SHP77 treated with DMSO at 0.1 percent for 48 hours (cell line): ENCODE measurements around the gene OCRL.
"Not testable (repeated sequence)": the region's sequence is repeated elsewhere in the genome, so short reads cannot be mapped to it uniquely, and the experiment has no call there.

Experiments used
- DNase-seq: peaks from one replicate; lab custom pipeline; 2025; lab: John Stamatoyannopoulos, UW

The OCRL gene

DNA sequence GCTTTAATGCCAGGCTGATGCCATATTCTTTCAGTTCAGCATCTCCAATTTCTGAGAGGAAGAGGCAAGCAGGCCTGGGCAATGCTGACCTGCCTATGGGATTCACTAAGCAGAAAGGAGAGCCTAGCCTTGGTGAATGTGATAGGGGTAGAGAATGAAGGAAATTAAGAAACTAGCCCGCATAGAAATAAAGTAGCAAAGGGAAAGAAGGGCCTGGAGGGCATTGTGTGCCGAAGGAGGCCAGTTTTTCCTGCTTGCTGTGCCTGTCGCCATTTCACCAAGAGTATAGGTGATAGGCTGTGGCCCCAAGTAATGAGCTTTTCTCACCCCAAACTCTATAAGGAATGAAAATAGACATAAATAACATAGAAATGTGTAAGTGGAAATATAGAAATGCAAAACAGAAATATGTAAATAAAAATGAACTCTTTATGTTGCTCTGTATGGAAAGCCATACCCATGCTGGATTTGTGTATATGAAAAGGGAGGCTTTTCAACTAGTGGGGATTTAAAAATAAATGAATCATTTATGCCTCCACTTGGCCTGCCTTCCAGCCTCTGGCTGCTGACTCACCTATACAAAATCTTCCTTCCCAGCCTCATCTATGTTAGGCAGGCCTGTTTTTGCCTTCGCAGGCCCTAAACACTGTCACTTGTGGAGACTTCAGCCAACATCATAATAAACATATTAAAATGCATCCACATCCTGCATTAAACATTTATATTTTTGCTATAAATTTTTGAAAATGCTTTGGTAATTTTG lies 5.1 kb upstream of the OCRL start:
- no peak for DNase-seq

DNA sequence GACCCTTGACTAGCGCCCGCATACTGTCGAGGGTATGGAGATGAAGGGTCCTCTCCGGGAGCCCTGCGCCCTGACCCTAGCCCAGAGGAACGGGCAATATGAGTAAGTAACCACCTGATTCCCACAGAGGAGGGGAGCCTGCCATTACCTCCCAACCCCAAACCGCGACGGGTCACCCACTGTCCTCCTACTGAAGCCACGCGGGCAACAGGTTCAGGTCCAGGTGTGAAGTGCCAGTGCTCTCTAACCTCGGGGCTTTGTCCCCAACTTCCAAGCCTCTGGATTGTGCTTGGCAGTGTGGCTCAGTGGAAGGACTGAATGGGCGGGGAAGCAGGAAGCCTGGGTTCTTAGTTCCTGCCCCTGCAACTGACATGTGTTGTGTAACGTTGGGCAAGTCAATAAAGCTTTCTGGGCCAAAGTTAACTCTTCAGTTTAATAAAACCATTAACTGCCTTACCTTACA lies 694 bp downstream of the OCRL start:
- DNase-seq, result no peak

DNA sequence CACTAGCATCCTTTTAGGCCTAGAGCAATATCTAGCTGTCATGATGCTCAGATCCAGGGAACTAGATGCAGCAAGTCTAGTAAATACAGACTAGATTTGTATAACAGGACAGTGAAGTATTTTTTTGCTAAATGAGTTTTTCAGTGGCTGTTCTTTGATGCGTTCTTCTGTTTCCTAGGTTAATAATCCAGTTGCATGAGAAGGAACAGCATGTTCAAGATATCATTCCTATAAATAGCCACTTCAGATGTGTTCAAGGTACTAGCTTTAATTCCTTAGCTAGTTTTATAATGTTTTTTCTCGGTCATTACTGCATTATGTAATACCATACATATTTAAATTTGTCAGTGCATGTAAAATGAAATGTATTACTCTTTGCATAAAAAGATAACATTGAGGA lies 4.7 kb downstream of the OCRL start:
- no peak for DNase-seq

DNA sequence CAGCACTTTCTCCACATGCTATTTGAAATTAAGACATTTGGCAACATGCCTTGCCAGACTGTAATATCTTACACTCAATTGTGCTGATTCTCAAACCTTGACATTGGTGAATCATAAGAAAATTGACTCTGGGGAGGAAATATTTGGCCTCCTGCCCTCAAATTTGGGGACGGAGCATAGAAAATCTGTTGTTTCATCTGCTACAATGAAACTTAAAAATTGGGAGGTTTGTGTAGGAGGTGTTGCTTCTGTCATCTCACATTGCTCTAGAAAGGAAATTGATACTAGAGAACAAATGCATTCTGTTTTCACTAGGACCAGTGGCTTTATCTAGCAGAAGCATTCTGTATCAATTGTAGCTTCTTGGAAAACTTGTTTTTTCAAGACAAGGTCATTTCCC lies 5.3 kb downstream of the OCRL start:
- DNase-seq, result no peak

DNA sequence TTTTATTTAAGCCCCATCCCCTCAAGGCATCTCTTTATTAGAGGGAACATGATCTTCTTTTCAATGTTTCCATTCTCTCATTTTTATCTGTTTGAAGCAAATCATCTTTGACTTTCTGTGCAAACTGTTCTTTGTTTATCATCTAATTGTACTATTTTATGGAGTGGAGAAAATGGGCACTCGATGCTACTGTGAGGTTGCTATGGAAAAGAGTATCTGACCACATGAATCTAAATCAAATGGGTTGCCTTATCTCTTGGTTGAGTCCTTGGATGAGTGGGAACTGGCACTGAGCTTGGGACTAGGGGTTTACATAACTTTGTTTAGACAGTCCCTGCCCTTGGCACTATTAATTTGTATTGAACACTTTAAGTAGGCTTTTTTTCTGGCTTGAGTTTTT lies 9.1 kb downstream of the OCRL start:
- no peak for DNase-seq

DNA sequence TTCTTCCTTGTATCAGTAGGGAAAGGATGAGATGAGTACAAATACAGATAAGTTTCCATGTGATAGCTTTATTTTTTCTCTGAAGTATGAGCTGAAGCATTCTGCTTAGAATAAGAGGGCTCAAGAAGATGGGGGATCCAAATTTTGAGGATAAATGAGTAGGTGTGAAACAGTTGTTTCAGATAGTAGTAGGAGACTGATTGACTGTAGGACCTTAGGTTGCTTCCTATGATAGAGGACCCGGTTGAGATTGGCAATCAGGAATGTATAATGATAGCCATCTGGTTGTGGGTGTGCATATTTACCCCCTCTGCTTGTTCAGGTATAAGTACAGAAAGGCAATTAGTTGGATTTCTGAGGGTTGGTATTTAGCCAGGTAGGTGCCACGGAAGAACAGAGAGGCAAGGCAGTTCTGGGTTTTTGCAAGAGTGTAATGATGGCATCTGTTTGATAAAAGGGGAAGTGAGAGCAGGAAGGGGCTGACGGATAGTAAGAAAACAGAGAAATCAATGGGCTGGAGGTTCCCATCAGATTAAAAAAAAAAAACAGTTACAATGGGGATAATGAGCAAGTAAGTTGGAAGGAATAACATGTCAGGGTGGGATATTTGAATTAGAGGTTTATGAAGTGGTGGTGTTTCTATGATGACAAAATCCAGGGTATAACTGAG lies 13.7 kb downstream of the OCRL start:
- no peak for DNase-seq

DNA sequence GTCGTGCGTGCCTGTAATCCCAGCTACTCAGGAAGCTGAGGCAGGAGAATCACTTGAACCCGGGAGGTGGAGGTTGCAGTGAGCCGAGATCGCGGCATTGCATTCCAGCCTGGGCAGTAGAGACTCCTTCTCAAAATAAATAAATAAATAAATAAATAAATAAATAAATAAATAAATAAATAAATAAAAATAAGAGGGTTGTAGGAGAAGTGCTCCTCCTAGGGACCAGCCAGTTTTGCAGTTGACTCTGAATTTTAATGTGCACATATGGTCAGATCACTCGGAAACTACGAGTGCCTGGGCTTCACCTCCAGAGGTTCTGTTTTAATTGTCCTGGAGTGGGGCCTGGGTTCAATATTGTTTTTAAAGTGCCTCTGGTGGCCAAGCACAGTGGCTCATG lies 14.8 kb downstream of the OCRL start:
- not testable (repeated sequence) for DNase-seq

DNA sequence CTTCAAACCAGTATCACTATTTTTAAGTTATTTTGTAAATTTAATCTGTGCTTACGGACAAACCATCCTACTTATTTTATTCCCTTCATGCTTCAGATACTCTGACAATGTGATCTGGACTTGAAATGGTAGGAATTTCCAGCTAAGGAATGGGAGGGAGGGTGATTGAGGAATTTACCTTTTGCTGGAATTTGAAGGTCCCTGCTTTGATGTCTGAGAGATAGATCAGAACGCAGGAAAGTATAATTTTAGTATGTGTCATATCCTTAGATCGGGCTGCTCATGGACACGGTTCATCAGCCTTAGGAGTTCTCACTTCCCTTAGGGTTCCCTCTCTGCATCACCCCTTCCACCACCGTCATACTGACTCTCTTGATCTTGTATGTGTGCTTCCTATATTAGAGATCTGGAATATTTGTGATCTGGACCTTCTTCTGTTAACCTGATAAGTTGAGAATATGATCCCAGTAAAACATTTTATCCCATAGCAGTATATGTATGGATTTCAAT lies 16.8 kb downstream of the OCRL start:
- DNase-seq, result no peak

DNA sequence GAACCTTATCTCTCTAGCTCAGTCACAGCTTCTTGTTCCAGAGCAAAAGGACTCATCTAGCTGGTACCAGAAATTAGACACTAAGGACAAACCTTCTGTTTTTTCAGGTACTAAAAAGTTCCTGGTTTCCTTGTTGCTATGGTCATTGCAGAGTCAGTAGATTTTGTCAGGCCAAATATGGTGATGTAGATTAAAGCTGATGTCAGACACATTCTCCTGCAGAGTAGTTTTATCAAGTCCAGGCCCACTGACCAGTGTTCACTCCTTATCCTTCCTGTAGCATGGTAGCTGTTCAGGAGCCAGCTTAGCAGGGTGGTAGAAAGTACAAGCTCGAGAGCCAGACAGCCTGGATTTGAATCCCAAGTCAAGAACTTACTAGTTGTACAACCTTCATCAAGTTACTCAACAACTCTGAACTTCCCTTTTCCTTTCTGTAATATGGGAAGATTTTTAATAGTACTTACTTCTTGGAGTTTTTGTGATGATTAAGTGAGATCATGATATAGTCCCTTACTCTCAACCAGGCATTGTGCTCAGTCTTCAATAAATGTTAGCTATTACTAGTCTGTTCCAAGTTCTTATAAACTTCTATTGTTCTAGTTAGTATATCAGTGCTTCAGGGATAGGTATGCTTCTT lies 17.9 kb downstream of the OCRL start:
- DNase-seq, result no peak

DNA sequence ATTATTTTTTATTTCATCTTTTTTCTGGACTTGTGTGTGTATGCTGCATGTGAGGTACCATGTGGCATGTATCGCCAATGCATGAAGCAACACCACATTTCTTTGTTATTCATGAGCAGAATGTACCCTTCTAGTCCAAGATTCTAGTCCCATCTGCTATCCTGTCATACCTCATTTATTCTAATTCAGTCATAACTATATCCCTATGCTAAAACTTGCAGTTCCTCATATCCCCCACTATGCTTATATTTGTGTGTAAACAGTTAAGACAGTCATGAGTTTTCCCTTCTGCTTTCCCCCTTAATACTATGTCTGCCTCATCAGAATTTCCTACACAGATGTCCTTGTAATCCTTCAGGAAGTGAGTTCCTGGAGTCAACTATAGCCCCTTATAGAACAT lies 19.7 kb downstream of the OCRL start:
- DNase-seq, result no peak

DNA sequence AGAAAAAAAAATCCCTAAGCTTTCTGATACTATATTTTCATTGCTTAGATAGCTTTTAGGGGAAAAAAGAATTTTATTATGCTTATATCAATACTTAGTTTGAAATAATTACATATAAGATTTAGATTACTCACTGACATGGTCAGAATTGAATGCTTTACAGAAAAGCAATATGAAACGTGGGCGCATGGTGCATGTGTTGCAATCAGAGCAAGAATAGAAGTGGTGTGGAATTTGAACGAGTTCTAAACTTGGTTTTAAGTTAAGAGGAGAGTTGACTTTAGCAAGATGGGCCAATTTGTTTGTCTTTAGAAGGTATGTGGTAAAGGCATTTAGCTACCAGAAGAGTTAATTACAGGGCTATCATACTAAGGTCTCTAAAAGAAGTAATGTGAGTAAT lies 21.4 kb downstream of the OCRL start:
- no peak for DNase-seq

DNA sequence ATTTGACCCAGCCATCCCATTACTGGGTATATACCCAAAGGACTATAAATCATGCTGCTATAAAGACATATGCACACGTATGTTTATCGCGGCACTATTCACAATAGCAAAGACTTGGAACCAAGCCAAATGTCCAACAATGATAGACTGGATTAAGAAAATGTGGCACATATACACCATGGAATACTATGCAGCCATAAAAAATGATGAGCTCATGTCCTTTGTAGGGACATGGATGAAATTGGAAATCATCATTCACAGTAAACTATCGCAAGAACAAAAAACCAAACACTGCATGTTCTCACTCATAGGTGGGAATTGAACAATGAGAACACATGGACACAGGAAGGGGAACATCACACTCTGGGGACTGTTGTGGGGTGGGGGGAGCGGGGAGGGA lies 24.3 kb downstream of the OCRL start:
- DNase-seq, result not testable (repeated sequence)

DNA sequence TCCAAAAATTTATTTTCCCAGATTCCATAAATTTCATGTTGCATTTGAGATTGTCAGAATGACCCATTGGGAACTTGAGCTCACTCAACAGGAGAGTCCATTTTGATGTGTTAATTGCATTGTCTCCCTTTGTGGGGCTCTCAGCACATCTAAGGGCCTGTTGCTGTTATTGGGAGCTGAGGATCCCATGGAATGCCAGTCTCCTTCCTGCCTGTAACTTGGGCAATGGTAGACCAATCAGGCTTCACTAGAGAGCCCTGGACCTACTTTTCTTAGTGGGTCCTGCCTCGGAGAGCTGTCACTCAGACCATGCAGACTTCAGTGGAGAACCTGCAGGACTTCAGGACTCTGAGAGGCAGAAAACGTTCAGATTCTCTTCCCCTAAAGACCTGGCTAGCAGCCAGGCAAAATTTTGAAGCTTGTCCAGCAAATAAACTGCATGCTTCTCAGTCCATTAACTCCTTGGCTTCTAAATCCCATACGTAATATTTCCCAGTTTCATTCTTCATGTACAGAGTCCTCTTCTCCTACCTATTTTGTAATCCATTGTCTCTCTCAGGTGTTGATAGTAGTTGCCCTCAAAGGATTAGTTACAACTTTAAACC lies 25.1 kb downstream of the OCRL start:
- no peak for DNase-seq

DNA sequence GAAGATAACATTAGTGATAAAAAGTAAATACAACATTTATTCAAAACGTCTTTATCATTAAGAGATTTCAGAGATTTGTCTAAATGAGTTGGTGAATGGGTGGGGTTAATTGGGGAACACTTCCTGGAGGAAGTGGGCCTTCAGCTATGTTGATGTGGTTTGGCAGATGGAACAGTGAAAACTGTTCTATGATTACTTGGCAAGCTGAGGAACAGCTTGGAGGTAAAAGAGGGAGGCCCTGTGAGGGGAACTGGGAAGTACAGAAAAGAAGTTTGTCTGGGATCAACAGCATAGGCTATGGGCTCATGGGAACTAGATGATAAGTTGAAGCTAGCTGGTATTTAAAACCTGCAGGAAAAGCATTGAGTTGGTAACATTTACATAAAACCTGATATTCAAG lies 26.0 kb downstream of the OCRL start:
- DNase-seq, result no peak

DNA sequence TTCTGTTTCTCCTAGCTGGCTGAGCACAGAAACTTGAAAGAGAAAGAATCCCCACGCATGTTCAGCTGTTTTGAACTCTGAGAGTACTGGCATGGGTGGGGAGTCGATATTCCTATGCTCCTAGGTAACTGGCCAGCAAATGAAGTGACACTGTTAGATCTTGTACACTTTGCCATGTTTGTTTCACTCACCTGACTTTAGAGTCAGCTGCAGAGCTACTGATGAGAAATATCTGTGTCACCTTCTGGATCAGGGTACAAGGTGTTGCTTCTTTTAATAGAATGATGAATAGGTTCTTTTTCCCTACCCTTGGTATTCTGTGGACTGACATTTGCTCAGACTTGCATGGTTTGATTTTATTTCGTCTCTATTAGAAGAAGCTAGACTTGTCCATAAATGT lies 28.3 kb downstream of the OCRL start:
- no peak for DNase-seq

DNA sequence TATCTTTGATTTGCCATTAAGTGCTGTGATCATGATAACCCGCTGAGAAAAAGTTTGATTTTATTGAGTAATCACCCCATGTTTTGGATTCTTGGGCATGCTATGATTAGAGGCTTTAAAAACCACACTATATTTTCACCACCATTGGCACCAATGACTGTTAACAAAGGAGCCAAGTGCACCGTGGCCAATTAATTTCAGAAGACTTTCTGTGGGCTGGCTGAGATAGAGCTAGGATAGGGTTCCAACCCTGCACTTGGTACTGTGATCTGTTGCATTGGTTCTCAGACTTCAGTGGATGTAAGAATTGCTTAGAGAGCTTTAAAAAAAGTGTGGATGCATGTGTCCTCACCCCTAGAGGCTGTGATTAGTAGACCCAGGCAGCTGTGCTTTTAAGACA lies 32.4 kb downstream of the OCRL start:
- no peak for DNase-seq

DNA sequence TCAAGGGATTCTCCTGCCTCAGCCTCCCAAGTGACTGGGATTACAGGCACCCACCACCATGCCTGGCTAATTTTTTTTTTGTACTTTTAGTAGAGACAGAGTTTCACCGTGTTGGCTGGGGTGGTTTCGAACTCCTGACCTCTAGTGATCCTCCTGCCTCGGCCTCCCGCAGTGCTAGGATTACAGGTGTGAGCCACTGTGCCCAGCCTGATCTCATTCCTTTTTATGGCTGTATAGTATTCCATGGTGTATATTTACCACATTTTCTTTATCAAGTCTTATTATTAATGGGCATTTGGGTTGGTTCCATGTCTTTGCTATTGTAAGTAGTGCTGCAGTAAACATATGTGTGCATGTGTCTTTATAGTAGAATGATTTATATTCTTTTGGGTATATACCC lies 33.6 kb downstream of the OCRL start:
- not testable (repeated sequence) for DNase-seq

DNA sequence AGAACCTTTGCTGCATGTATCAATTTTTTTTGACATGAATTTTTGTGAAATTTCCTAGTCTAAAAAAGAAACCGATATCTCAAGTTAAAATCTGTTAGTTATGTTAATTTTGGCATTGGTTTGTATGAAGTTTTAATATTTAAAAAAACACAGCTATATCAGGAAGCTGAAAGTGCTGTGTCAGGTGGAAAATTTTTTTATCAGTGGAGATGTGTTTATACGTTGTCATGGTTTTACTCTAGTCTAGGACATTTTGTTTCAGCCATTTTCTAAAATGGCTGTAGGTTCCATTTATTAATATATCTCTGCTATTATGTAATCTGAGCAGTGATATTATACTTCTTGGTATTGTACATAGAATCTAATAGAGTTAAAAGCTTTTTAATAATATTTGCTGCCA lies 34.2 kb downstream of the OCRL start:
- DNase-seq, result no peak

DNA sequence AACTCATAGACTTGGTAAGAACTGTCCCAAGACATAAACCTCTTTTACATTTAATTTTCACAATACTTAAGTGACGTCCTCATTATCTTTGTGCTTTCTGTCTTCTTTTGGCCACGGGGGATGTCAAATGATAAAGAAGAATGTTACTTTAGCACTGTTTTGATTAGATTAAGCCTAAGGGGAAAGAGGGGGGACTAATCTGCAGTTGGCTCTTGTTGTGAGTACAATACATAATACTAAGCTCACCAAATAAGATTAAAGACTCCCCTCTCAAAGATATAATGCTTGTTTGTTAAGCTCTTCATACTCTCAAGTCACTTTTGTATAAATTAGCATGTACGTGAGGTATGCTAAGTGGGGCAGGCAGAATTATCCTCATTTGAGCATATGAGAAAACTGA lies 36.5 kb downstream of the OCRL start:
- DNase-seq, result no peak

DNA sequence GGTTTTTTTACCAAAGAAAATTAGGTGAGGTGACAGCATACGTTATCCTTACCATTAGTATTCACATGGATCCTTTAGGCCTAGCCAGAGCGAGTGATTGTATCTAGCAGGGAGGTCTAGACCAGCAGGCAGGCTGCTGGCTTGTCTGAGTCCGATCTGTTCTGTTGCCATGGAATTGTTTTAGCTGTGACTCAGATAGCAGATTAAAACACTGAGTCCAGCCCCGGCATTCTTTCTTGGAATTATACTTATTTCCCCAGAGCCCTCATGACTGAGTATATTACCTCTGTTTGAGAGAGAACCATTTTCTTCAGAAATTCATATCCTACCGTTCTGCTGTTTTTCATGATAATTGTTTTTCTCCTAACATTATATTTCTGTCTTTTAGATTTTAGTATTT lies 37.4 kb downstream of the OCRL start:
- no peak for DNase-seq

DNA sequence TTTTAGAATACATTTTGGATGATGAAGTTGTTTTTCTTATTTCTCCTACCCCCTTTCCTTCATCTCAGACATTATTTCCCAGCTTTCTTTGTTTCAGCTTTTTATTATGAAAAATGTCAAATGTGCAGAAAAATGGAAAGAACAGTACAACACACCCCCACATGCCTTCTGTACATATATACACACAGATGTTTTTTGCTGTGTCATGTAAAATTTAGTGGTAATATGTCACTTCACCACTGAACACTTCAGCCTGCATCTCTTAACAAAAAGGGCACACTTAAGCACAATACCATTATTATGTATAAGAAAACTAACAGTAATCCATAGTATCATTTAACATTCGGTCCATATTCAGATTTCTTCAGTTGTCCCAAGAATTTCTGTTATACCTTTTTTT lies 37.8 kb downstream of the OCRL start:
- no peak for DNase-seq

DNA sequence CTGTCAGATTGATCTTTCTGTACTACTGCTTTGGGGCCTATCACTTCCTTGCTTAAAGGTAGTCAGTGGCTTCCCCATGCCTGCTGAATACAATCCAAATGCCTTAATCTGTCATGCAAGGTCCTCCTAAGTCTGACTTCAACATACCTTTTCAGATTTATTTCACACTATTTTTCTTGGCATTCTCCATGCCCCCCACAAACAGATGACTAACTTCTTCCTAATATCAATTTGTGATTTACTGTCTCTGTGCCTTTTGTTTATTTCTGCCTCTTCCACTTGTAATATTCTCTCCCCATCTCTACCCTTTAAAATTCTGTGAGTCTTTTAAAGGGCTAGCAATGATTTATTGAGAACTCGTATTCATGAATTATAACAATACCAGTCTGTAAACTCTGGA lies 41.8 kb downstream of the OCRL start:
- DNase-seq, result no peak

DNA sequence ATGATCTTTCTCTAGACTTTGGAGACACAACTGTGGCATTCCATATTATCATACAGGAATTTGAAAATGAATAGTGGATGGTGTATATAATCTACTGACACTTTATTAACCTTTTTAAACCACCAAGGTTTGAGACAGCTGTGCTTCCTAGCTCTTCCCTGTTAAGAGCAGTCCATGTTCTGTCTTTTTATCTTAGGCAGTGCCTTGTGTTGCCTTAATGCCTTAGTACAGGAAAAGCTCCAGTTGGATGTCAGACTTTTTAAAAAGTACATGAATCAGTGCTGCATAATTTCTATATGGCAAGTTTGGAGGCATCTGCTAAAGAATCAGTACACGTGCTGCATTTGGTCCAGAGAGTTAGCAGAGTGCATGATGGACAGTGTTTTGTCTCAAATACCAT lies 45.1 kb downstream of the OCRL start:
- DNase-seq, result no peak
